Renal pelvis (tissue), 4 donors: ENCODE measurements around the gene TMEM250. TPM values are rescaled to one million over a fixed set of nuclear protein-coding genes. Genes with fewer than 3 reads are reported as not detected.

ENCODE experiments used
- DNase-seq: peaks from one replicate; pipeline ENCODE4 v3.0.0-alpha.2; 2013
- polyA plus RNA-seq, 3 donors: library from polyadenylated mRNA; unstranded; fragments of 120-200 nt; gene quantifications; one replicate each; pipeline ENCODE4 v1.2.1, GENCODE V29; 2013; ENCODE audit not compliant: insufficient read length in 3 of 3

Gene TMEM250
- polyA plus RNA-seq, 3 donors, result 19.9 to 24.5 (median 23.2) TPM

- no peak for DNase-seq
Measured at GRCh38 chr9:136135326-136136126, 16.9 kb upstream of the TMEM250 start.

- DNase-seq, result no peak
Measured at GRCh38 chr9:136133959-136134484, 15.3 kb upstream of the TMEM250 start.

- DNase-seq, result no peak
Measured at GRCh38 chr9:136133191-136133958, 14.7 kb upstream of the TMEM250 start.

GRCh38 chr9:136132512-136133050 lies 13.9 kb upstream of the TMEM250 start:
- DNase-seq, result no peak

GRCh38 chr9:136131629-136132511 lies 13.2 kb upstream of the TMEM250 start:
- DNase-seq, result no peak

- DNase-seq, result no peak
Measured at GRCh38 chr9:136129176-136129575, 10.5 kb upstream of the TMEM250 start.

- DNase-seq, result no peak
Measured at GRCh38 chr9:136128436-136128835, 9.8 kb upstream of the TMEM250 start.

- no peak for DNase-seq
Measured at GRCh38 chr9:136127313-136127712, 8.6 kb upstream of the TMEM250 start.

- no peak for DNase-seq
Measured at GRCh38 chr9:136124976-136125692, 6.5 kb upstream of the TMEM250 start.

GRCh38 chr9:136122425-136123383 lies 4.0 kb upstream of the TMEM250 start:
- DNase-seq, result no peak

GRCh38 chr9:136121801-136122200 lies 3.1 kb upstream of the TMEM250 start:
- DNase-seq, result no peak

GRCh38 chr9:136120438-136120844 lies 1.8 kb upstream of the TMEM250 start:
- no peak for DNase-seq

GRCh38 chr9:136119883-136120393 lies 1.3 kb upstream of the TMEM250 start:
- DNase-seq, result no peak

GRCh38 chr9:136119061-136119882 lies 597 bp upstream of the TMEM250 start:
- DNase-seq, result no peak

- no peak for DNase-seq
Measured at GRCh38 chr9:136117916-136118319, 757 bp downstream of the TMEM250 start.

- DNase-seq, result no peak
Measured at GRCh38 chr9:136117291-136117915, 1.3 kb downstream of the TMEM250 start.

- DNase-seq, result no peak
Measured at GRCh38 chr9:136116360-136117098, 2.1 kb downstream of the TMEM250 start.
